Heart left ventricle (tissue), 16 donors: ENCODE results near the gene FARSA. TPM values are rescaled to one million over a fixed set of nuclear protein-coding genes. Genes with fewer than 3 reads are reported as not detected.
A peak's percentile ranks its signal among the peaks of the same experiment; 100 is the strongest.

ENCODE experiments used
- ATAC-seq, 4 donors: fragments of 200-7000 bp; cut with Tn5 transposase; one replicate each; pipeline ENCODE4 v1.9.1; 2020 to 2022; ENCODE audit warnings: moderate library complexity in 4 of 4, mild to moderate bottlenecking in 3 of 4, moderate number of reproducible peaks in 1 of 4
- DNase-seq, 5 donors: peaks; one replicate each; pipeline ENCODE4 v3.0.0-alpha.2; 2020
- H3K27ac ChIP-seq, 12 donors: fragments of 200-600 bp; sonication (generic) in 4 of 12; one replicate each; pipeline versions ENCODE4 v1.5.0 to v1.8.0; 2016 to 2022; ENCODE audit warnings: mild to moderate bottlenecking in 2 of 12
- H3K27me3 ChIP-seq, 9 donors: fragments of 200-600 bp; sonication (generic) in 2 of 9; one replicate each; pipeline versions ENCODE4 v1.5.1 to v1.8.0; 2016 to 2022; ENCODE audit warnings: mild to moderate bottlenecking in 3 of 9
- H3K36me3 ChIP-seq, 9 donors: fragments of 200-600 bp; sonication (generic) in 2 of 9; one replicate each; pipeline versions ENCODE4 v1.5.0 to v1.8.0; 2018 to 2022; ENCODE audit warnings: mild to moderate bottlenecking in 2 of 9
- H3K4me1 ChIP-seq, 12 donors: fragments of 200-600 bp; sonication (generic) in 4 of 12; one replicate each; pipeline versions ENCODE4 v1.5.0 to v1.8.0; 2016 to 2022; ENCODE audit warnings: mild to moderate bottlenecking in 3 of 12
- H3K4me3 ChIP-seq, 12 donors: fragments of 200-600 bp; sonication (generic) in 4 of 12; one replicate each; pipeline versions ENCODE4 v1.5.0 to v1.8.0; 2017 to 2022; ENCODE audit warnings: mild to moderate bottlenecking in 9 of 12, moderate library complexity in 4 of 12
- H3K9me3 ChIP-seq, 12 donors: fragments of 200-600 bp; sonication (generic) in 4 of 12; one replicate each; pipeline versions ENCODE4 v1.5.0 to v1.8.0; 2016 to 2022; ENCODE audit warnings: mild to moderate bottlenecking in 1 of 12
- CTCF ChIP-seq, 12 donors: fragments of 200-600 bp; sonication (generic) in 4 of 12; IDR thresholded peaks; one replicate each; pipeline versions ENCODE4 v1.5.0 to v1.8.0; 2018 to 2022; ENCODE audit warnings: antibody characterized with exemption in 12 of 12, mild to moderate bottlenecking in 5 of 12
- POLR2A ChIP-seq, 2 donors: fragments of 450-650 bp; IDR thresholded peaks; one replicate each; pipeline ENCODE4 v1.6.1; 2017; ENCODE audit warnings: antibody characterized with exemption in 2 of 2, mild to moderate bottlenecking in 2 of 2, moderate library complexity in 2 of 2
- WGBS, 4 donors: extraction: QIAGEN DNeasy Blood & Tissue Kit in 2 of 4; methylation state at CpG; one replicate each; pipeline versions ENCODE4 v1.1.5 to v1.1.7; 2013 to 2018; 5-methylcytosine and 5-hydroxymethylcytosine counted together
- intact Hi-C, 10 donors: fragments of 100-400 bp; cut with DNase I; formaldehyde crosslinking; loops; one replicate each; pipeline versions ENCODE4 v1.11.1 to v1.14.2; 2022
- polyA plus RNA-seq, 2 donors: library from polyadenylated mRNA; stranded (reverse); fragments of 200-250 nt; gene quantifications; one replicate each; pipeline ENCODE4 v1.2.3, GENCODE V29; 2013
- total RNA-seq, 9 donors: library from RNA; depleted of rRNA in 2 of 9; stranded (reverse); fragments of >200 nt in 2 of 9; fragmentation: NEBNext Ultra II Directional in 3 of 9; extraction: Animal tissue kit (Norgen Biotek cat#: 25700) in 3 of 9; gene quantifications; one replicate each; pipeline versions ENCODE4 v1.1.0 to v1.2.4, GENCODE V29; 2016 to 2023
- donor health status: ischemic (EF 13 %, LVEDD 7.1; RV severe dilation, severe dysfunction).
- donor health status: healthy with polysubstance abuse.
- donor health status: DM: no; HTN: yes; CAD: no.
- donor health status: DM: no; HTN: no; CAD: no.
- donor health status: ischemic (EF 25% LVEDD 6.9; RV normal size, moderate dysfunction).
- donor health status: ischemic (EF 25% LVEDD 5.7; RV mildly dilated, moderate dysfunction).
- donor health status: healthy.
- donor health status: DM: yes; HTN: yes; CAD: no.
- donor health status: ischemic (EF 35%, LVEDD 5.7; RV mildly dilated, moderate dysfunction).
- donor health status: nonischemic (EF 11% LVEDD 7.7; RV severe dilation, severe dysfunction).
- donor health status: DM: yes; HTN: yes; CAD: no.
- donor health status: PGD.
- donor health status: ischemic (EF 29% LVEDD 5.4; RV normal size, mild dysfunction).
- donor health status: nonischemic (EF 23%, LVEDD 6.1; RV moderate dilation, normal function).

Gene FARSA
- total and polyA plus RNA-seq, 11 donors, result 35.0 to 104 (median 40.6) TPM

- intact Hi-C loops, result loop anchor here in 5 of 10 donors (10.0 kb wide), 3 partner anchors 54 to 214 kb away; partner anchors contain the start of genes DAND5 (in 4 of the 5), CALR (in 1 of the 5) and FARSA (in 1 of the 5)
- peaks cover 0 to 50% (median 14%) of the 10 kb centered on the region in 12 donors for H3K4me1 ChIP-seq
- peaks cover 0 to 9% (median 0%) of the 10 kb centered on the region in 12 donors for H3K9me3 ChIP-seq
- 14 to 24% (median 15%) methylated on average over 23 to 29 of the region's 29 CpGs for WGBS, 4 donors
- H3K27ac ChIP-seq, result peak overlapping the region; percentile 72 to 93 (median 85)
- DNase-seq, result peak in 3 of 5 donors; percentile 46 to 67 (median 55)
- TF ChIP-seq POLR2A (IDR thresholded peaks at IDR 0.05) (no peak), CTCF (IDR thresholded peaks at IDR 0.05) (no peak)
- H3K4me3 ChIP-seq, result peak overlapping the region; percentile 43 to 89 (median 72)
- H3K27me3 ChIP-seq, result peaks cover 6 to 28% (median 18%) of the 10 kb centered on the region in 9 donors
- peak; percentile 11 to 49 (median 28) for ATAC-seq
- H3K36me3 ChIP-seq, result peaks cover 0 to 31% (median 20%) of the 10 kb centered on the region in 9 donors
Observed at GRCh38 chr19:12880551-12881171, 52.9 kb downstream of the FARSA start.

- Histone ChIP-seq H3K4me1 (peaks cover 0 to 14% (median 3%) of the 10 kb centered on the region in 12 donors), H3K27me3 (peaks cover 0 to 3% (median 0%) of the 10 kb centered on the region in 9 donors), H3K36me3 (peaks cover 0 to 39% (median 21%) of the 10 kb centered on the region in 9 donors), H3K27ac (no peak overlapping the region), H3K9me3 (no peaks in the 10 kb centered on the region), H3K4me3 (no peak overlapping the region)
- DNase-seq (no peak), ATAC-seq (no peak)
- WGBS, 4 donors, result 93 to 96% (median 96%) methylated on average over 6 of the region's 6 CpGs
- TF ChIP-seq POLR2A (IDR thresholded peaks at IDR 0.05) (no peak), CTCF (IDR thresholded peaks at IDR 0.05) (no peak)
- intact Hi-C loops, result no loop called here
Observed at GRCh38 chr19:12875086-12875485, 58.4 kb downstream of the FARSA start.

- Histone ChIP-seq H3K36me3 (peaks cover 0 to 39% (median 21%) of the 10 kb centered on the region in 9 donors), H3K4me1 (peaks cover 0 to 14% (median 3%) of the 10 kb centered on the region in 12 donors), H3K27ac (no peak overlapping the region), H3K4me3 (peak overlapping the region in 2 of 12 donors; percentile 32 to 44), H3K9me3 (no peaks in the 10 kb centered on the region), H3K27me3 (peaks cover 0 to 3% (median 0%) of the 10 kb centered on the region in 9 donors)
- DNase-seq (no peak), ATAC-seq (peak in 1 of 4 donors; percentile 4)
- TF ChIP-seq POLR2A (IDR thresholded peaks at IDR 0.05), result no peak
- TF ChIP-seq CTCF (IDR thresholded peaks at IDR 0.05), result no peak
- 67 to 87% (median 77%) methylated on average over 61 to 86 of the region's 86 CpGs for WGBS, 4 donors
- intact Hi-C loops, result no loop called here
Observed at GRCh38 chr19:12873891-12874745, 59.4 kb downstream of the FARSA start.
